Measurements from ENCODE around the gene TRAF3. TPM values are rescaled to one million over a fixed set of nuclear protein-coding genes. Genes with fewer than 3 reads are reported as not detected.
"Not testable (repeated sequence)": the region's sequence is repeated elsewhere in the genome, so short reads cannot be mapped to it uniquely, and the experiment has no call there.

Gene TRAF3
- polyA plus RNA-seq, 3 donors, result 16.2 to 18.2 (median 16.9) TPM

GRCh38 chr14:102922490-102923200, 145.4 kb downstream of the TRAF3 start, which contains the start of gene AMN:
Gene AMN, plus strand, starts transcription at chr14:102922663. Its CDS starts 26 bp downstream, at chr14:102922689.
- no peak for DNase-seq (ENCODE audit: extremely low read depth in 1 of 11, low read depth in 9 of 11, low spot score in 4 of 11)

- no peak for DNase-seq (ENCODE audit: extremely low read depth in 1 of 11, low read depth in 9 of 11, low spot score in 4 of 11)
Observed at GRCh38 chr14:102923201-102923924, 146.1 kb downstream of the TRAF3 start.

GRCh38 chr14:102923925-102924486, 146.8 kb downstream of the TRAF3 start:
- DNase-seq (ENCODE audit: extremely low read depth in 1 of 11, low read depth in 9 of 11, low spot score in 4 of 11), result no peak

GRCh38 chr14:102924632-102925588, 147.7 kb downstream of the TRAF3 start:
- DNase-seq (ENCODE audit: extremely low read depth in 1 of 11, low read depth in 9 of 11, low spot score in 4 of 11), result no peak

GRCh38 chr14:102925646-102926045, 148.4 kb downstream of the TRAF3 start:
- DNase-seq (ENCODE audit: extremely low read depth in 1 of 11, low read depth in 9 of 11, low spot score in 4 of 11), result no peak

- no peak for DNase-seq (ENCODE audit: extremely low read depth in 1 of 11, low read depth in 9 of 11, low spot score in 4 of 11)
Observed at GRCh38 chr14:102926104-102926503, 148.9 kb downstream of the TRAF3 start.

- DNase-seq (ENCODE audit: extremely low read depth in 1 of 11, low read depth in 9 of 11, low spot score in 4 of 11), result not testable (repeated sequence)
Observed at GRCh38 chr14:102926840-102927239, 149.6 kb downstream of the TRAF3 start.

GRCh38 chr14:102927346-102927877, 150.2 kb downstream of the TRAF3 start:
- DNase-seq (ENCODE audit: extremely low read depth in 1 of 11, low read depth in 9 of 11, low spot score in 4 of 11), result no peak

GRCh38 chr14:102927878-102928411, 150.7 kb downstream of the TRAF3 start:
- no peak for DNase-seq (ENCODE audit: extremely low read depth in 1 of 11, low read depth in 9 of 11, low spot score in 4 of 11)

GRCh38 chr14:102928412-102929240, 151.4 kb downstream of the TRAF3 start:
- peak in 9 of 11 donors; percentile 39 to 78 (median 64) for DNase-seq (ENCODE audit: extremely low read depth in 1 of 11, low read depth in 9 of 11, low spot score in 4 of 11)

GRCh38 chr14:102929241-102930137, 152.2 kb downstream of the TRAF3 start:
- DNase-seq (ENCODE audit: extremely low read depth in 1 of 11, low read depth in 9 of 11, low spot score in 4 of 11), result no peak

GRCh38 chr14:102930138-102930752, 153.0 kb downstream of the TRAF3 start:
- DNase-seq (ENCODE audit: extremely low read depth in 1 of 11, low read depth in 9 of 11, low spot score in 4 of 11), result no peak

GRCh38 chr14:102930753-102931579, 153.7 kb downstream of the TRAF3 start:
- DNase-seq (ENCODE audit: extremely low read depth in 1 of 11, low read depth in 9 of 11, low spot score in 4 of 11), result no peak

- no peak for DNase-seq (ENCODE audit: extremely low read depth in 1 of 11, low read depth in 9 of 11, low spot score in 4 of 11)
Observed at GRCh38 chr14:102931580-102932285, 154.5 kb downstream of the TRAF3 start.

Measured in renal cortex interstitium (tissue), 11 donors.